Effector memory CD8-positive, alpha-beta T cell (primary cell): ENCODE results near the gene ICAM1.
A peak's percentile ranks its signal among the peaks of the same experiment; 100 is the strongest.
"Not testable (repeated sequence)": the region's sequence is repeated elsewhere in the genome, so short reads cannot be mapped to it uniquely, and the experiment has no call there.

Experiments used
- ATAC-seq: fragments of 150-1000 bp; cut with Tn5 transposase; replicated peaks from 2 replicates; pipeline ENCODE4 v1.10.0; 2021; ENCODE audit warnings: mild to moderate bottlenecking, moderate library complexity
- DNase-seq, 3 experiments: peaks; one replicate each; pipeline ENCODE4 v3.0.0; 2021
- H3K27ac Mint-ChIP-seq, 2 donors: one replicate each; pipeline ENCODE4 v1.8.0; 2022; ENCODE audit warnings: mild to moderate bottlenecking in 2 of 2, mixed read lengths in 2 of 2, moderate library complexity in 2 of 2
- H3K27me3 Mint-ChIP-seq, 2 donors: one replicate each; pipeline ENCODE4 v1.8.0; 2022; ENCODE audit warnings: mixed read lengths in 2 of 2
- H3K36me3 Mint-ChIP-seq: one replicate; pipeline ENCODE4 v1.8.0; 2022; ENCODE audit warnings: mild to moderate bottlenecking, moderate library complexity, mixed read lengths; ENCODE audit not compliant: insufficient read depth
- H3K4me1 Mint-ChIP-seq, 2 donors: one replicate each; pipeline ENCODE4 v1.8.0; 2022; ENCODE audit warnings: low read depth in 2 of 2, mixed read lengths in 2 of 2
- H3K4me3 Mint-ChIP-seq, 2 donors: one replicate each; pipeline ENCODE4 v1.8.0; 2022; ENCODE audit warnings: mild to moderate bottlenecking in 2 of 2, mixed read lengths in 2 of 2, moderate library complexity in 2 of 2
- H3K9me3 Mint-ChIP-seq, 2 donors: one replicate each; pipeline ENCODE4 v1.8.0; 2022; ENCODE audit warnings: mixed read lengths in 2 of 2

Gene ICAM1

DNA sequence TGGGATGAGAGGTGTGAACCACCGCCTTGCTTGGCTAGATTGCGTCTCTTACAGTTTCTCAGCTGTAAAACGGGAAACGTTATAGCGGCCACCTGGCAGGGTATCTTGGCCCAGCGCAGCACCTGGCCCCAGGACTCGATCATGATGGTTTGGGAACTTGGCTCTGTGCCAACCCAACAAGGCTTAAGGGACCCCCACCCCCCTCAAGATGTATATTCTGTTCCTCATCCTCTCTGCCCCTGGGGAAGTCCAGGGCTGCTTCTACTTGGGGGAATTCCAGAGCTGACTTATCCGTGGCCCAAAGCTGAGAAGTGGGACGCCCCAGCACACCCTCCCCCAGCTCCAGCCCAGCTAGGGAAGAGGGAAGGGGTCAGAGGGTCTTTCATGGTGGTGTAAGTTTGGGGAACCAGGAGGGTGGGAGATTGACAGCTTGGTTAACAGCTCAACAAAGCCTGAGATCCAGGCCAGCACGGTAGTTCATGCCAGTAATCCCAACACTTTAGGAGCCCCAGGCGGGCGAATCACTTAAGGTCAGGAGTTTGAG lies 695 bp downstream of the ICAM1 start:
- Mint-ChIP-seq H3K27ac (peak overlapping the region; percentile 95 to 98), H3K4me1 (peaks cover 31 to 33% of the 10 kb centered on the region in 2 donors), H3K36me3 (peaks cover 64% of the 10 kb centered on the region), H3K9me3 (no peaks in the 10 kb centered on the region), H3K4me3 (peak overlapping the region; percentile 89), H3K27me3 (no peaks in the 10 kb centered on the region)
- DNase-seq = peak; percentile 33 to 45 (median 43)
- ATAC-seq = peak; percentile 21

GRCh38 chr19:10274589-10274988 lies 3.7 kb downstream of the ICAM1 start:
- Mint-ChIP-seq H3K9me3 (no peaks in the 10 kb centered on the region), H3K27me3 (no peaks in the 10 kb centered on the region), H3K4me3 (no peak overlapping the region), H3K27ac (peak overlapping the region in 1 of 2 donors; percentile 18), H3K4me1 (peaks cover 36 to 39% of the 10 kb centered on the region in 2 donors), H3K36me3 (peaks cover 87% of the 10 kb centered on the region)
- DNase-seq (no peak), ATAC-seq (no peak)

GRCh38 chr19:10277795-10278589 lies 7.1 kb downstream of the ICAM1 start:
- H3K4me3 Mint-ChIP-seq = no peak overlapping the region
- DNase-seq = no peak
- no peak for ATAC-seq
- no peak overlapping the region for H3K27ac Mint-ChIP-seq
- peaks cover 17 to 19% of the 10 kb centered on the region in 2 donors for H3K4me1 Mint-ChIP-seq
- peaks cover 78% of the 10 kb centered on the region for H3K36me3 Mint-ChIP-seq
- no peaks in the 10 kb centered on the region for H3K27me3 Mint-ChIP-seq
- no peaks in the 10 kb centered on the region for H3K9me3 Mint-ChIP-seq

- H3K4me1 Mint-ChIP-seq = peaks cover 17% of the 10 kb centered on the region in 2 donors
- peak overlapping the region; percentile 79 to 88 for H3K27ac Mint-ChIP-seq
- H3K9me3 Mint-ChIP-seq = no peaks in the 10 kb centered on the region
- H3K4me3 Mint-ChIP-seq = peak overlapping the region; percentile 27 to 67
- DNase-seq (no peak), ATAC-seq (no peak)
- no peaks in the 10 kb centered on the region for H3K27me3 Mint-ChIP-seq
- H3K36me3 Mint-ChIP-seq = peaks cover 86% of the 10 kb centered on the region
Measured at GRCh38 chr19:10278935-10279334, 8.0 kb downstream of the ICAM1 start.

GRCh38 chr19:10279737-10280442 lies 9.0 kb downstream of the ICAM1 start:
- no peaks in the 10 kb centered on the region for H3K9me3 Mint-ChIP-seq
- H3K36me3 Mint-ChIP-seq = peaks cover 85% of the 10 kb centered on the region
- H3K4me1 Mint-ChIP-seq = peaks cover 15% of the 10 kb centered on the region in 2 donors
- DNase-seq = no peak
- H3K4me3 Mint-ChIP-seq = peak overlapping the region; percentile 55 to 68
- H3K27me3 Mint-ChIP-seq = no peaks in the 10 kb centered on the region
- H3K27ac Mint-ChIP-seq = peak overlapping the region; percentile 79 to 88
- ATAC-seq = peak; percentile 79

DNA sequence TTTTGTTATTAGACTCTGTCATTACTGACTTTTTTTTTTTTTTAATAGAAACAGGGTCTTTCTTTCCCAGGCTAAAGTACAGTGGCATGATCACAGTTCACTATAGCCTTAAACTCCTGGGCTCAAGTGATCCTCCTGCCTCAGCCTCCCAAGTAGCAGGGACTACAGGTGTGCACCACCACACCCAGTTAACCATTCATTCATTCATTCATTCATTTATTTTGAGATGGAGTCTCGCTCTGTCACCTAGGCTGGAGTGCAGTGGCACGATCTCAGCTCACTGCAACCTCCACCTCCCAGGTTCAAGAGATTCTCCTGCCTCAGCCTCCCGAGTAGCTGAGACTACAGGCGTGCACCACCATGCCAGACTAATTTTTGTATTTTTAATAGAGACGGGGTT lies 11.1 kb downstream of the ICAM1 start:
- not testable (repeated sequence) for H3K27ac Mint-ChIP-seq, H3K9me3 Mint-ChIP-seq, H3K4me3 Mint-ChIP-seq, H3K27me3 Mint-ChIP-seq, DNase-seq, ATAC-seq
- H3K36me3 Mint-ChIP-seq = peaks cover 83% of the 10 kb centered on the region
- H3K4me1 Mint-ChIP-seq = peaks cover 15 to 23% of the 10 kb centered on the region in 2 donors

DNA sequence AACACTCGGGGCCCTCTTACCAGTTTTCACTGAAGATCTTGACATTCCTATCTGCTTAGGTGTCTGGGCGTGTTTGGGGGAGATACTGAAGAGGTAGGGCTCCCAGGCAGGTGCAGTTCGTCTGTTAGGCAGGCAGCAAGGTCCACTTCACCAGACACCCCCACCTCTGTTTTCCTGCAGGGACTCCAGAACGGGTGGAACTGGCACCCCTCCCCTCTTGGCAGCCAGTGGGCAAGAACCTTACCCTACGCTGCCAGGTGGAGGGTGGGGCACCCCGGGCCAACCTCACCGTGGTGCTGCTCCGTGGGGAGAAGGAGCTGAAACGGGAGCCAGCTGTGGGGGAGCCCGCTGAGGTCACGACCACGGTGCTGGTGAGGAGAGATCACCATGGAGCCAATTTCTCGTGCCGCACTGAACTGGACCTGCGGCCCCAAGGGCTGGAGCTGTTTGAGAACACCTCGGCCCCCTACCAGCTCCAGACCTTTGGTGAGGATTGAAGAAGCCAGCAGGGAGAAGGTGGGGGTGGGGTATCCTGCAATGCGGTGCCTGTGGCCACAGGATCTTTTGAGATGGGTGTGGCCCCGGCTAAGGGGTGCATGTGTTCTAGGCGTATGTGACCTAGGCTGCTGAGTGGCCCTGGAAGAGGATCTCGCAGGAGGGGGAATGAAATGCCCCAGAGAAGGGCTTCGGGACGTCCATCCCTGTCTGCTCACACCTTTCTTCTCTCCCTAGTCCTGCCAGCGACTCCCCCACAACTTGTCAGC lies 12.6 kb downstream of the ICAM1 start:
- Mint-ChIP-seq H3K27me3 (peaks cover 0 to 10% of the 10 kb centered on the region in 2 donors), H3K4me3 (no peak overlapping the region), H3K9me3 (no peaks in the 10 kb centered on the region), H3K4me1 (peaks cover 19 to 30% of the 10 kb centered on the region in 2 donors), H3K36me3 (peaks cover 77% of the 10 kb centered on the region), H3K27ac (peak overlapping the region in 1 of 2 donors; percentile 66)
- DNase-seq (no peak), ATAC-seq (no peak)

DNA sequence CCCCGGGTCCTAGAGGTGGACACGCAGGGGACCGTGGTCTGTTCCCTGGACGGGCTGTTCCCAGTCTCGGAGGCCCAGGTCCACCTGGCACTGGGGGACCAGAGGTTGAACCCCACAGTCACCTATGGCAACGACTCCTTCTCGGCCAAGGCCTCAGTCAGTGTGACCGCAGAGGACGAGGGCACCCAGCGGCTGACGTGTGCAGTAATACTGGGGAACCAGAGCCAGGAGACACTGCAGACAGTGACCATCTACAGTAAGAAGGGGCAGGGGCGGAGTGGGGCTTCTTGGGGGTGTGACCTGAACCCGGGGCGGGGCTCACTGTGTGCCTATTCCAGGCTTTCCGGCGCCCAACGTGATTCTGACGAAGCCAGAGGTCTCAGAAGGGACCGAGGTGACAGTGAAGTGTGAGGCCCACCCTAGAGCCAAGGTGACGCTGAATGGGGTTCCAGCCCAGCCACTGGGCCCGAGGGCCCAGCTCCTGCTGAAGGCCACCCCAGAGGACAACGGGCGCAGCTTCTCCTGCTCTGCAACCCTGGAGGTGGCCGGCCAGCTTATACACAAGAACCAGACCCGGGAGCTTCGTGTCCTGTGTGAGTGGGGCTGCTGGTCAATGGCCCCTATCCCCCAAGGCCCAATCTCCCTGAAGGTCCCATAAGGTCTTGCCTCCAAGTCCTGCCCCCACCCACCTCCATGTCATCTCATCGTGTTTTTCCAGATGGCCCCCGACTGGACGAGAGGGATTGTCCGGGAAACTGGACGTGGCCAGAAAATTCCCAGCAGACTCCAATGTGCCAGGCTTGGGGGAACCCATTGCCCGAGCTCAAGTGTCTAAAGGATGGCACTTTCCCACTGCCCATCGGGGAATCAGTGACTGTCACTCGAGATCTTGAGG lies 13.4 kb downstream of the ICAM1 start:
- peaks cover 72% of the 10 kb centered on the region for H3K36me3 Mint-ChIP-seq
- H3K4me1 Mint-ChIP-seq = peaks cover 24 to 34% of the 10 kb centered on the region in 2 donors
- DNase-seq (no peak), ATAC-seq (no peak)
- no peaks in the 10 kb centered on the region for H3K9me3 Mint-ChIP-seq
- no peak overlapping the region for H3K4me3 Mint-ChIP-seq
- H3K27ac Mint-ChIP-seq = no peak overlapping the region
- H3K27me3 Mint-ChIP-seq = peaks cover 0 to 19% of the 10 kb centered on the region in 2 donors

GRCh38 chr19:10284960-10285278 lies 14.0 kb downstream of the ICAM1 start:
- Mint-ChIP-seq H3K27ac (no peak overlapping the region), H3K4me1 (peaks cover 19 to 29% of the 10 kb centered on the region in 2 donors), H3K9me3 (no peaks in the 10 kb centered on the region), H3K36me3 (peaks cover 68% of the 10 kb centered on the region), H3K4me3 (no peak overlapping the region), H3K27me3 (peaks cover 0 to 24% of the 10 kb centered on the region in 2 donors)
- ATAC-seq = no peak
- no peak for DNase-seq

DNA sequence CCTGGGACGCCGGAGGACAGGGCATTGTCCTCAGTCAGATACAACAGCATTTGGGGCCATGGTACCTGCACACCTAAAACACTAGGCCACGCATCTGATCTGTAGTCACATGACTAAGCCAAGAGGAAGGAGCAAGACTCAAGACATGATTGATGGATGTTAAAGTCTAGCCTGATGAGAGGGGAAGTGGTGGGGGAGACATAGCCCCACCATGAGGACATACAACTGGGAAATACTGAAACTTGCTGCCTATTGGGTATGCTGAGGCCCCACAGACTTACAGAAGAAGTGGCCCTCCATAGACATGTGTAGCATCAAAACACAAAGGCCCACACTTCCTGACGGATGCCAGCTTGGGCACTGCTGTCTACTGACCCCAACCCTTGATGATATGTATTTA lies 14.5 kb downstream of the ICAM1 start:
- H3K36me3 Mint-ChIP-seq = peaks cover 65% of the 10 kb centered on the region
- ATAC-seq = no peak
- H3K27me3 Mint-ChIP-seq = peaks cover 5 to 29% of the 10 kb centered on the region in 2 donors

GRCh38 chr19:10286803-10287737 lies 16.1 kb downstream of the ICAM1 start, which contains the start of gene ICAM4:
ICAM4 (plus strand) TSS chr19:10286955; CDS start chr19:10287013, 58 bp downstream.
- H3K4me1 Mint-ChIP-seq = peaks cover 37 to 44% of the 10 kb centered on the region in 2 donors
- H3K27me3 Mint-ChIP-seq = peaks cover 18 to 46% of the 10 kb centered on the region in 2 donors
- peaks cover 60% of the 10 kb centered on the region for H3K36me3 Mint-ChIP-seq
- peak within 1 kb of the TSS in 1 of 2 donors; percentile 32 for H3K27ac Mint-ChIP-seq
- no peak for DNase-seq
- ATAC-seq = no peak
- H3K4me3 Mint-ChIP-seq = peak within 1 kb of the TSS; percentile 31 to 96
- no peaks in the 10 kb centered on the region for H3K9me3 Mint-ChIP-seq

More for the DNA sequence above, 14.5 kb downstream of the ICAM1 start:
- DNase-seq = no peak
- H3K9me3 Mint-ChIP-seq = no peaks in the 10 kb centered on the region
- peaks cover 22 to 31% of the 10 kb centered on the region in 2 donors for H3K4me1 Mint-ChIP-seq
- H3K27ac Mint-ChIP-seq = no peak overlapping the region
- H3K4me3 Mint-ChIP-seq = no peak overlapping the region
